NB4 (cell line): ENCODE data around the gene TRANK1.

Experiments
- POLR2A ChIP-seq: IDR thresholded peaks from 2 replicates; pipeline ENCODE4 v1.6.1; 2011; ENCODE audit warnings: mild to moderate bottlenecking; ENCODE audit not compliant: insufficient read length; ENCODE audit errors: extremely low read depth
- TF ChIP-seq, protein P1 (sequence below): IDR thresholded peaks from one replicate; pipeline ENCODE4 v1.5.1; 2012; ENCODE audit warnings: low read depth, low read length
- TF ChIP-seq, protein P2 (sequence below): IDR thresholded peaks from 2 replicates; pipeline ENCODE4 v1.6.1; 2011; ENCODE audit warnings: low read depth, low read length

DNA sequence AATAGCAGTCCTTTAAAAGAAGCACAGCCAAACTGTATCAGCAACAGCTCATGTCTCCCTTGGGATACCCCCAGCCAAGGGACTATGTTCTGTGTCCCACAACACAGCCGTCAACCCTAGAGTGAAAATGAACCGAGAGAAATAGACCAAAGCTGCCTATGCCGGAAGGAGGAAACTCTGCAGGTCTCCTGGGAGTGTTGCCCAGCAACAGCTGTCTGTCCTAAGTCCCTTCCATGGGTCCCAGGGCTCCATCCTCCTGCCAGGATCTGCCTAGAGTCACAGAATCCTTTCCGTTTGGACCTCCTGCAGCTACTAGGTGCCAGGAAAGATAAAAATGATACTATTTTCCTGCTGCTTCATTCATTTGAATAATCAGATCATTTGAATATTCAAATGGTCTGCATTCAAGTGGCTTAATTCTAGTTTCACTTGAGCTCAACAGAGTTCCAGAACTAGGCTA lies 53.1 kb downstream of the TRANK1 start:
- TF ChIP-seq, protein P1, sequence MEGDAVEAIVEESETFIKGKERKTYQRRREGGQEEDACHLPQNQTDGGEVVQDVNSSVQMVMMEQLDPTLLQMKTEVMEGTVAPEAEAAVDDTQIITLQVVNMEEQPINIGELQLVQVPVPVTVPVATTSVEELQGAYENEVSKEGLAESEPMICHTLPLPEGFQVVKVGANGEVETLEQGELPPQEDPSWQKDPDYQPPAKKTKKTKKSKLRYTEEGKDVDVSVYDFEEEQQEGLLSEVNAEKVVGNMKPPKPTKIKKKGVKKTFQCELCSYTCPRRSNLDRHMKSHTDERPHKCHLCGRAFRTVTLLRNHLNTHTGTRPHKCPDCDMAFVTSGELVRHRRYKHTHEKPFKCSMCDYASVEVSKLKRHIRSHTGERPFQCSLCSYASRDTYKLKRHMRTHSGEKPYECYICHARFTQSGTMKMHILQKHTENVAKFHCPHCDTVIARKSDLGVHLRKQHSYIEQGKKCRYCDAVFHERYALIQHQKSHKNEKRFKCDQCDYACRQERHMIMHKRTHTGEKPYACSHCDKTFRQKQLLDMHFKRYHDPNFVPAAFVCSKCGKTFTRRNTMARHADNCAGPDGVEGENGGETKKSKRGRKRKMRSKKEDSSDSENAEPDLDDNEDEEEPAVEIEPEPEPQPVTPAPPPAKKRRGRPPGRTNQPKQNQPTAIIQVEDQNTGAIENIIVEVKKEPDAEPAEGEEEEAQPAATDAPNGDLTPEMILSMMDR: no peak
- no peak for TF ChIP-seq POLR2A
- TF ChIP-seq, protein P2, sequence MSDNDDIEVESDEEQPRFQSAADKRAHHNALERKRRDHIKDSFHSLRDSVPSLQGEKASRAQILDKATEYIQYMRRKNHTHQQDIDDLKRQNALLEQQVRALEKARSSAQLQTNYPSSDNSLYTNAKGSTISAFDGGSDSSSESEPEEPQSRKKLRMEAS: no peak
